ENCODE data around the gene STON2.

DNA sequence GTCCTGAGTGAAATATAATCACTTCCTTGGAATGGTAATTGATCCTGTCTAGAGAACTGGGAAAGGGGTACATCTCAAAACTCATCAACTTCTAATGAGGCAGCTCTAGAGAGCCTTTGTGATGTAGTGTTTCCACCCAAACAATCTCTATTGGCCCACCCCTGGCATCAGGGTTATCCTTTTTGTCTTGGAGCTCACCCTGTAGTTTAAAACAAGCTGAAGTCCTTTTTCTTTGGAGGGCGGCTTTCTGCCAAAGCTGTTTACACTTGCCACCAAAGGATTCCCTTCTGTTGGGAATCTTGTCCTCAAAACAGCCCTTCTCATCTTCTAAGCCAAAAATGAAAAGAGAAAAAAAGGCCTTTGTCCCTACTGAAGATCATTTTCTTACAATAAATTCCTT, 118.8 kb downstream of the STON2 start:
- TF ChIP-seq, protein P1, sequence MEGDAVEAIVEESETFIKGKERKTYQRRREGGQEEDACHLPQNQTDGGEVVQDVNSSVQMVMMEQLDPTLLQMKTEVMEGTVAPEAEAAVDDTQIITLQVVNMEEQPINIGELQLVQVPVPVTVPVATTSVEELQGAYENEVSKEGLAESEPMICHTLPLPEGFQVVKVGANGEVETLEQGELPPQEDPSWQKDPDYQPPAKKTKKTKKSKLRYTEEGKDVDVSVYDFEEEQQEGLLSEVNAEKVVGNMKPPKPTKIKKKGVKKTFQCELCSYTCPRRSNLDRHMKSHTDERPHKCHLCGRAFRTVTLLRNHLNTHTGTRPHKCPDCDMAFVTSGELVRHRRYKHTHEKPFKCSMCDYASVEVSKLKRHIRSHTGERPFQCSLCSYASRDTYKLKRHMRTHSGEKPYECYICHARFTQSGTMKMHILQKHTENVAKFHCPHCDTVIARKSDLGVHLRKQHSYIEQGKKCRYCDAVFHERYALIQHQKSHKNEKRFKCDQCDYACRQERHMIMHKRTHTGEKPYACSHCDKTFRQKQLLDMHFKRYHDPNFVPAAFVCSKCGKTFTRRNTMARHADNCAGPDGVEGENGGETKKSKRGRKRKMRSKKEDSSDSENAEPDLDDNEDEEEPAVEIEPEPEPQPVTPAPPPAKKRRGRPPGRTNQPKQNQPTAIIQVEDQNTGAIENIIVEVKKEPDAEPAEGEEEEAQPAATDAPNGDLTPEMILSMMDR (IDR thresholded peaks at IDR 0.05): no peak
- no peak for TF ChIP-seq POLR2A (IDR thresholded peaks at IDR 0.05)
